Adrenal gland (tissue), 12 donors: ENCODE measurements around the gene ARHGAP31. TPM values are rescaled to one million over a fixed set of nuclear protein-coding genes. Genes with fewer than 3 reads are reported as not detected.

Experiments used
- DNase-seq, 7 donors: peaks; one replicate each; pipeline ENCODE4 v3.0.0-alpha.2; 2019 to 2020
- H3K27ac ChIP-seq, 5 donors: fragments of 200-600 bp; sonication (generic) in 4 of 5; 1 replicate in 3 of 5; 2 replicates in 2 of 5; pipeline versions ENCODE4 v1.5.1 to v1.8.0; 2016 to 2020; ENCODE audit warnings: mild to moderate bottlenecking in 1 of 5
- H3K27me3 ChIP-seq: fragments of 200-600 bp; 2 replicates; pipeline ENCODE4 v1.8.0; 2021
- H3K36me3 ChIP-seq, 2 donors: fragments of 200-600 bp; replicated peaks in 1 of 2; 1 replicate in 1 of 2; 2 replicates in 1 of 2; pipeline versions ENCODE4 v1.5.1 to v1.8.0; 2018 to 2022
- H3K4me1 ChIP-seq, 2 donors: fragments of 200-600 bp; replicated peaks in 1 of 2; 1 replicate in 1 of 2; 2 replicates in 1 of 2; pipeline versions ENCODE4 v1.5.1 to v1.8.0; 2018 to 2021
- H3K4me3 ChIP-seq, 4 donors: fragments of 200-600 bp; sonication (generic) in 3 of 4; one replicate each; pipeline ENCODE4 v1.5.1; 2016 to 2018
- H3K9me3 ChIP-seq, 3 donors: fragments of 200-600 bp; sonication (generic) in 1 of 3; replicated peaks in 1 of 3; 1 replicate in 2 of 3; 2 replicates in 1 of 3; pipeline versions ENCODE4 v1.5.1 to v1.8.0; 2016 to 2021
- POLR2A ChIP-seq, 2 donors: fragments of 450-650 bp; IDR thresholded peaks; one replicate each; pipeline ENCODE4 v1.6.1; 2017; ENCODE audit warnings: antibody characterized with exemption in 2 of 2, mild to moderate bottlenecking in 2 of 2, moderate library complexity in 1 of 2
- WGBS, 4 donors: extraction: QIAGEN DNeasy Blood & Tissue Kit in 2 of 4; methylation state at CpG; one replicate each; pipeline versions ENCODE4 v1.1.5 to v1.1.7; 2013 to 2017; 5-methylcytosine and 5-hydroxymethylcytosine counted together
- intact Hi-C, 2 donors: fragments of 100-400 bp; cut with DNase I; formaldehyde crosslinking; loops; one replicate each; pipeline versions ENCODE4 v1.14.1 to v1.15.0; 2022 to 2023
- polyA plus RNA-seq, 3 donors: library from polyadenylated mRNA; stranded (reverse); fragments of 200-250 nt in 2 of 3; fragments of 350-450 nt in 1 of 3; fragmentation: Illumina TruSeq in 1 of 3; extraction: RNeasy Lipid Tissue Mini Kit (QIAGEN cat#74804) in 1 of 3; gene quantifications; one replicate each; pipeline ENCODE4 v1.2.3, GENCODE V29; 2013 to 2014
- total RNA-seq, 9 donors: library from RNA; depleted of rRNA in 4 of 9; stranded (reverse); fragments of >200 nt in 4 of 9; fragments of 120-200 nt in 1 of 9; fragmentation: NEBNext Ultra II Directional in 1 of 9; extraction: Animal tissue kit (Norgen Biotek cat#: 25700) in 1 of 9; gene quantifications; one replicate each; pipeline versions ENCODE4 v1.1.0 to v1.2.4, GENCODE V29; 2013 to 2023
- TF ChIP-seq, protein P1 (sequence below), 6 experiments: fragments of 450-650 bp in 4 of 6; fragments of 200-600 bp in 2 of 6; sonication (generic) in 1 of 6; IDR thresholded peaks; 1 replicate in 5 of 6; 2 replicates in 1 of 6; pipeline versions ENCODE4 v1.5.1 to v1.8.0; 2016 to 2021; ENCODE audit warnings: antibody characterized with exemption in 6 of 6, mild to moderate bottlenecking in 2 of 6, moderate library complexity in 1 of 6
- donor health status: healthy with polysubstance abuse.
- donor health status: Bipolar disorder and iron deficiency.
- donor health status: DM: yes; HTN: yes; CAD: no.
- donor health status: DM: no; HTN: no; CAD: no.
- donor health status: DM: no; HTN: no; CAD: no.
- donor health status: DM: yes; HTN: yes; CAD: no.

The ARHGAP31 gene
- total and polyA plus RNA-seq, 12 donors = 2.9 to 21.8 (median 9.4) TPM

DNA sequence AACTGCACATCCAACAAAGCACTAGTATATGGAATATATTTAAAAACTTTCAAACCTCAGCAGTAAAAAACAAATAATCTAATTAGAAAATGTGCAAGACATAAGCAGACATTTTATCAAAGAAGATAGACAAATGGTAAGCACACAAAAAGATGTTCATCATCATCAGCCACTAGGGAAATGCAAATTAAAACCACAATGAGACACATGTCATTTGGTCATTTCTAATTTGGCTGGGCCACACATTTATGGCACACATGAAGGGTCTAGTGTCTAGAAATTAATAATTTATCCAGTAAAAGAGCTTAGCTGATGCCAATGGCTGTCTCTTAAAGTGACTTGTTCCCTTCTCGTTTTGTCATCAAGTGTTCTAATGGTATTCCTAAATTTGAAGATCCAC is 45.8 kb downstream of the ARHGAP31 start:
- Histone ChIP-seq H3K27me3 (peaks cover under 1% of the 10 kb centered on the region), H3K4me1 (no peaks in the 10 kb centered on the region), H3K27ac (no peak overlapping the region), H3K36me3 (no peaks in the 10 kb centered on the region), H3K9me3 (no peaks in the 10 kb centered on the region), H3K4me3 (no peak overlapping the region)
- no peak for DNase-seq
- no peak for TF ChIP-seq POLR2A (IDR thresholded peaks at IDR 0.05)
- TF ChIP-seq, protein P1, sequence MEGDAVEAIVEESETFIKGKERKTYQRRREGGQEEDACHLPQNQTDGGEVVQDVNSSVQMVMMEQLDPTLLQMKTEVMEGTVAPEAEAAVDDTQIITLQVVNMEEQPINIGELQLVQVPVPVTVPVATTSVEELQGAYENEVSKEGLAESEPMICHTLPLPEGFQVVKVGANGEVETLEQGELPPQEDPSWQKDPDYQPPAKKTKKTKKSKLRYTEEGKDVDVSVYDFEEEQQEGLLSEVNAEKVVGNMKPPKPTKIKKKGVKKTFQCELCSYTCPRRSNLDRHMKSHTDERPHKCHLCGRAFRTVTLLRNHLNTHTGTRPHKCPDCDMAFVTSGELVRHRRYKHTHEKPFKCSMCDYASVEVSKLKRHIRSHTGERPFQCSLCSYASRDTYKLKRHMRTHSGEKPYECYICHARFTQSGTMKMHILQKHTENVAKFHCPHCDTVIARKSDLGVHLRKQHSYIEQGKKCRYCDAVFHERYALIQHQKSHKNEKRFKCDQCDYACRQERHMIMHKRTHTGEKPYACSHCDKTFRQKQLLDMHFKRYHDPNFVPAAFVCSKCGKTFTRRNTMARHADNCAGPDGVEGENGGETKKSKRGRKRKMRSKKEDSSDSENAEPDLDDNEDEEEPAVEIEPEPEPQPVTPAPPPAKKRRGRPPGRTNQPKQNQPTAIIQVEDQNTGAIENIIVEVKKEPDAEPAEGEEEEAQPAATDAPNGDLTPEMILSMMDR (IDR thresholded peaks at IDR 0.05) = no peak
- intact Hi-C loops = no loop called here
- 38 to 79% (median 64%) methylated on average over 1 of the region's 1 CpG for WGBS, 4 donors

DNA sequence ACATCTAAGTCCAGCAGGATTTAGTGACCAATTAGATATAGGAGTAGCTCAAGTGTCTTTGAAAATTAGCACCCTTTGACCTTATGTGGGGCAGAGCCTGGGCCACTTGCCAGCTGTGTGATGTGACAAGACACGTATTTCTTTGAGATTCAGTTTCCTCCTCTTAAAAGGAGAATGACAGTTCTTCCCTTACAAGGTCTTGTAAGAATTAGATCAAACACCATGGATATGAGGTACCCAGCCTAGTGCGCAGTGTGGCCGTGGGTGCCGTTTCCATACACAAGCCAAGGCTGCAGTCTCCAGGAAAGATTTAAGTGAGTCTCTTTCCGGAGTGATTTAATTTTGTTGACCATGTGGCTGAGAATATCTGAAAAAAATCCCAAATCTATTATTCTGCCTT is 46.3 kb downstream of the ARHGAP31 start:
- no peak overlapping the region for H3K27ac ChIP-seq
- peaks cover 5% of the 10 kb centered on the region for H3K27me3 ChIP-seq
- no peak for DNase-seq
- no peaks in the 10 kb centered on the region for H3K4me1 ChIP-seq
- intact Hi-C loops = no loop called here
- no peaks in the 10 kb centered on the region for H3K36me3 ChIP-seq
- no peak overlapping the region for H3K4me3 ChIP-seq
- no peaks in the 10 kb centered on the region for H3K9me3 ChIP-seq
- WGBS, 4 donors = 41 to 55% (median 49%) methylated on average over 5 of the region's 5 CpGs
- TF ChIP-seq, protein P1 (IDR thresholded peaks at IDR 0.05) = no peak
- TF ChIP-seq POLR2A (IDR thresholded peaks at IDR 0.05) = no peak

DNA sequence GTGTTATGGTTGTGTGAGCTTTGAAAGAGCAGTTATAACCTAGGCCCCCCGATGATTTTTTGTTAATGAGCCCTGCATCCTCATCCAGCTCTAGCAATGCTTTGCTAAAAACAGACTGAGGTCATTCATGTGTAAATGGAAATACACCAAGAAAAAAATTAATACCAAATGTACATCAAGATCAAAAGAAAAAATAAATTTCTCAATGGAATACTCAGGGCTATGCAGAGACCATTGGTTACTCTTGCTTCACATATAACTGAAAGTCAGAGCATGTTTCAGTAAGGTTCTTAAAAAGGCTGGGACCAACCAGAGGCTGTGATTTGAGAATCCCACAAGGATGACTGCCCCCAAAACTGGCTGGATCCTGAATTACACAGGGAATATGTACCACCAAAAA is 48.0 kb downstream of the ARHGAP31 start:
- H3K27me3 ChIP-seq = peaks cover 11% of the 10 kb centered on the region
- intact Hi-C loops = no loop called here
- no peak for DNase-seq
- no peaks in the 10 kb centered on the region for H3K36me3 ChIP-seq
- H3K27ac ChIP-seq = no peak overlapping the region
- H3K9me3 ChIP-seq = no peaks in the 10 kb centered on the region
- no peak for TF ChIP-seq POLR2A (IDR thresholded peaks at IDR 0.05)
- TF ChIP-seq, protein P1 (IDR thresholded peaks at IDR 0.05) = no peak
- no peaks in the 10 kb centered on the region for H3K4me1 ChIP-seq
- no peak overlapping the region for H3K4me3 ChIP-seq
- 92 to 100% (median 96%) methylated on average over 1 of the region's 1 CpG for WGBS, 4 donors

DNA sequence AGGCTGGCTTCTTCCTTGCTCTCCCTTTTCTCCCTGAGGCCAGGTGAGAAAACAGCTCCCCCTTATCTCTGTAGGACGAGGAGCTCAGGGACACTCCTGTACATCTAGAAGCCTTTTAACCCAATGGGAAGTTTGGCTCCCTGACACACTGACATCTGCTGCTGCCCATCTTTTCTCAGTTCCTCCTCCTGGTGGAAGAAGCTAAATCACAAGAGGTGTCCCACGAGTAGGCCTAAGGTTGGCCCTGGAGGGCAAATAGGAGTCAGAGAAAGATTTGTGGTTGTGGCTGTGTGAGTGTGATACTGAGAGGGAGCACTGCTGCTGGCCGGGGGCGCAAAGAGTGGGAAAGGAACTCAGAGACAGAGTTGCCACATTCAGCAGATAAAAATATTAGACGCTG is 49.5 kb downstream of the ARHGAP31 start:
- WGBS, 4 donors = 72 to 83% (median 80%) methylated on average over 5 of the region's 5 CpGs
- no peaks in the 10 kb centered on the region for H3K4me1 ChIP-seq
- intact Hi-C loops = no loop called here
- no peaks in the 10 kb centered on the region for H3K36me3 ChIP-seq
- H3K9me3 ChIP-seq = no peaks in the 10 kb centered on the region
- no peak overlapping the region for H3K4me3 ChIP-seq
- H3K27ac ChIP-seq = no peak overlapping the region
- no peak for DNase-seq
- H3K27me3 ChIP-seq = peaks cover 11% of the 10 kb centered on the region
- no peak for TF ChIP-seq POLR2A (IDR thresholded peaks at IDR 0.05)
- TF ChIP-seq, protein P1 (IDR thresholded peaks at IDR 0.05) = no peak
